ENCODE measurements around the gene TC2N.

- TF ChIP-seq POLR2A (IDR thresholded peaks at IDR 0.05): peak; percentile 24 to 48
- TF ChIP-seq, protein P1, sequence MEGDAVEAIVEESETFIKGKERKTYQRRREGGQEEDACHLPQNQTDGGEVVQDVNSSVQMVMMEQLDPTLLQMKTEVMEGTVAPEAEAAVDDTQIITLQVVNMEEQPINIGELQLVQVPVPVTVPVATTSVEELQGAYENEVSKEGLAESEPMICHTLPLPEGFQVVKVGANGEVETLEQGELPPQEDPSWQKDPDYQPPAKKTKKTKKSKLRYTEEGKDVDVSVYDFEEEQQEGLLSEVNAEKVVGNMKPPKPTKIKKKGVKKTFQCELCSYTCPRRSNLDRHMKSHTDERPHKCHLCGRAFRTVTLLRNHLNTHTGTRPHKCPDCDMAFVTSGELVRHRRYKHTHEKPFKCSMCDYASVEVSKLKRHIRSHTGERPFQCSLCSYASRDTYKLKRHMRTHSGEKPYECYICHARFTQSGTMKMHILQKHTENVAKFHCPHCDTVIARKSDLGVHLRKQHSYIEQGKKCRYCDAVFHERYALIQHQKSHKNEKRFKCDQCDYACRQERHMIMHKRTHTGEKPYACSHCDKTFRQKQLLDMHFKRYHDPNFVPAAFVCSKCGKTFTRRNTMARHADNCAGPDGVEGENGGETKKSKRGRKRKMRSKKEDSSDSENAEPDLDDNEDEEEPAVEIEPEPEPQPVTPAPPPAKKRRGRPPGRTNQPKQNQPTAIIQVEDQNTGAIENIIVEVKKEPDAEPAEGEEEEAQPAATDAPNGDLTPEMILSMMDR (IDR thresholded peaks at IDR 0.05 in 4 of 5, conservative IDR thresholded peaks at IDR 0.05 in 1 of 5): no peak
These were observed 31.2 kb downstream of the TC2N start for GRCh38 chr14:91835920-91836843.
